Activated T-helper 1 cell treated with Interleukin-2 at 50 U/mL for 16 hours (primary cell): ENCODE results near the gene MAD2L1.
"Not testable (repeated sequence)": the region's sequence is repeated elsewhere in the genome, so short reads cannot be mapped to it uniquely, and the experiment has no call there.

Experiments used
- DNase-seq: peaks from one replicate; pipeline ENCODE4 v3.0.0-alpha.2; 2020; ENCODE audit warnings: low read depth

The MAD2L1 gene

DNA sequence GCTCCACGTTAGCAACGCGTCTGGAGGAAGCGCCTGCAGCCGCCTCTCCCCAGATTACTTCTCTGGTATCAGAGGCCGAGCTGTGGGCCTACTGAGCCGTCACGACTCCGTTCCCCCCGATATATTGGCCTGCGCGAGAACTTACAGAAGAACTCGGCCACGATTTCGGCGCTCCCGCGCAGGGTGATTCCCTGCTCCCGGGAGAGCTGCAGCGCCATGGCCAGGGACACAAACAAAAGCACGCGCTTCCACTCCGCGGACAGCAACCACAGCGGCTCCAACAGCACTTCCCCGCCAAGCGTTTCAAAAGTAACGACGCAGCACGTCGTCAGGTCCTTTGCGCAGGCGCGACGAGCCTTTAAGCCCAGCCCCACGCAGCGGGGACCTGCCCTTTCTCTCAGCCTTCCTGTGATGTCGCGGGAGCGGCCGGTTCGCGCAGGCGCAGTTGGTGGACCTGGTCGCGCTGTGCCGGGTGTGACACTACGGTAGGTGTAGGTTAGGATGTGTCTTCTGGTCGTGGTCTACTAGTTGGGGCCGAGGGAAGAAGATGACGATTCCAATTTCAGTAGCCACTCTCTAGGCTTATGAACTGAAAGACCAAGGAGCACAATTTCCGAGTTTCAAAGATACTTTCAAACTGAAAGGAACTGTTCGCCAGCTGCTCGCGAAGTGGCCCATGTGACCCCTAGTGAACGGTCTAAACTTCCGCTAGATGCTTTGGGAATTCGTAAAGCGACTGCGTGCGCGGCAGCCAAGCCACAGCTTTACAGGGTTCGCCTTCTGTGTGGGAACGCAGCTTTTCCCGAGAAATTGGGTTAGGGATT lies at the start of gene MAD2L1:
TSS of gene MAD2L1 (minus strand) at position 332 of the 824 bp plus-strand sequence. CDS start at position 218, 114 bp downstream.
- peak; percentile 98 for DNase-seq

DNA sequence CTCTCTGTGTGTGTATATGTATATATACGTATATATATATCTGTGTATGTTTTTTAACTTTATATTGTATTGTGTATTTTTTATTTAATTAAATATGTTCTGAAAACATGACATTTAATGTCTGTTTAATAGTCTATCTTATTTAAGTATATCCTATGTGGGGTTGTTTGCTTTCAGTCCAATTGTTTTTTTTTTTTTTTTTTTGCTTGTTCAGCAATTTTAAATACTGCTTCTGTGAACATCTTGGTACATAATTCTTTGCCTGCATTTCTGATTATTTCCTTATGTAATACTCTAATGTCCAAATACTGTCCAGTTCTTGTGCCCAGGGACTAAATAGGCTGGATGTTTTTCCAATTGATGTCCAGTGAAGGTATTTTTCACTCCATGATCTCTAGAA lies 45.1 kb upstream of the MAD2L1 start:
- DNase-seq, result no peak

DNA sequence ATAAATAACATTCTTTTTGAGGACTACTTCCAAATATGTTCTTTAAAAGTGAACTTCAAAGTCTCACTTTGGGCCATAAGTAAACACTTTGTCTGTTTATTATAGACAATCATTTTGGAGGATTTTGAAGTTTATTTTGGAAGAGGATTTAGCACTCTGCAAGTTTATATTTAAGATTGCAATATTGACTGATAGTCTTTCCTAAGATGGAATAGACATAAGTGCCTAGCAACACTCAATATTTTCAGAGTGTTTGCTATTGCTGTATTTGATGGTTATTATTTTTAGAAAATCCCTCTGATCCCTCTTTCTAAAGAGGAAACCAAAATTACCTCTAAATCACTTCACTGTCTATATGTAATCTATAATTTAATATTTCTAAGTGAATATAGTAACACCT lies 42.8 kb upstream of the MAD2L1 start:
- DNase-seq, result no peak

DNA sequence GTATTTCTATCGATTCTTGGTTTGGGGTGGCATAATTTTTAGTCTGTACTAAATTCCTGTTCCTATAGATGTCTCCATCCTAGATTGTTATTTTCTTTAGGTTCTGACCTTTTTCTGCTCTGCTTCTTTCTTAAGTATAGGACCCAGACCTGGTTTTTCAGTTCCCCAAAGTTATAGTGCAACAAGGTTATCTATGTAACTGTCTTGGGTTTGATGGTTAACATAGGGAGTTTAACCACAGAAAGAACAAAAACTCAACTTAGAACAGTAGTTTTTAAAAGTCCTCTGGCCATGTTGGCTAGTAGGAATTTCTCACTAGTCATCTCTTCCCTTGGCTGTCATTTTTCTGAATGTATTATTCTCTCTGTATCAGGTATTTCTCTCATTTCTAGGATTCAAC lies 38.8 kb upstream of the MAD2L1 start:
- DNase-seq, result no peak

DNA sequence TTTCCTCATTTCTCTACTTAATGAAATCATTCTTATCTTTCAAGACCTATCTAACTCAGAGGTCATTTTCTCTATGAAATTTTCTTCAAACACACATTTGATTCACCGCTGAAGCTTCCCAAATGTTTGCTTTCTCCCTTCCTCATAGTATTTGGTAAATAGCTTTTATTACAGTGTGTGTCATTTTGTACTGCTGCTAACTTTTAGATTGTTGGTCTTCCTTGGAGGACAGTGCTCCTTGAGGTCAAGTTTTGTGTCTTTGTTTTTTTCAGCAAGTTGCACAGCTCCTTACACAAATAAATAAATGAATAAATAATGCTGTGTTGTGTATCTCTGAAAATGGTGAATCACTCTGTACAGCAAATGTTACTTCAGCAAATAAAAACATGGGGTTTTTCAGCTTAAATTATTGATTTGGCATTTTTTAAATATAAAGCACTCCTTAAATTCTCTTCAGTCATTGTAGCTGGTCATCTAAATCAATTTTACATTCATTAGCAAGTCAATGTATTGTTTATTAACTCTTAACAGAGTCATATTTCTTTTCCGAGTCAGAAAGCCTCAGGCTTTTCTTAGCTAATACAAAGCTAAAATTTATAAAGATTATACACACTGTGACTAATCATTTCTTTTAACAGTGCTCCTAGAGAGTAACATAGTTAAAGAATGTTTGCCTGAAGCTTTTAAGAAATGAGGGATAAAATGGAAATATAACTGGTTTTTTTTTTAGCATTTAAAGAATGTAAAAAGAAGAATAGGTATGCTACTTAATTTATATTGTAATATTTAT lies 30.1 kb upstream of the MAD2L1 start:
- no peak for DNase-seq

DNA sequence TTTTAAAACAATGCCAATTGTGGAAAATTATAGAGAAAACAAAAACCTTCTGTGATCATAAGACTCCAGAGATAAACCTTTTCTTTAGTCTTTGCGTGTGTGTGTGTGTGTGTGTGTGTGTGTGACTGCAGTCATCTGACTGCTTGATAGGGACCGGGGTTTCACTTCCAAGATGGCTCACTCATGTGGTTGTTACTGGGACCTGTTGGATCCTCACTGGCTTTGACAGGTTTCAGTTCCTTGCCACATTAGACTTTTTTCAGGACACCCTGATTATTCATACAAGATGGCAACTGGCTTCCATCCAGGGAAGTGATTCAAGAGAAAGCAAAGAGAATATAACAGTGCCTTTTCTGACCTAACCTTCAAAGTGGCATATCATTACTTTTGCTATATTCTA lies 21.9 kb upstream of the MAD2L1 start:
- DNase-seq, result no peak

DNA sequence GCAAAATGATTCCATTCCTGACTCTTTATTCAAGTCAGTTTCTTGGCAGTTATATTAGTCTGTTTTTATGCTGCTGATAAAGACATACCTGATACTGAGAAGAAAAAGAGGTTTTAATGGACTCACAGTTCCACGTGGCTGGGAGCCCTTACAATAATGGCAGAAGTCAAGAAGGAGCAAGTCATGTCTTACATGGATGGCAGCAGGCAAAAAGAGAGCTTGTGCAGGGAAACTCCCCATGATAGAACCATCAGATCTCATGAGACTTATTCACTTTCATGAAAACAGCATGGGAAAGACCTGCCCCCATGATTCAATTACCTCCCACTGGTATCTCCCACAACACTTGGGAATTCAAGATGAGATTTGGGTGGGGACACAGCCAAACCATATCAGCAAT lies 21.4 kb upstream of the MAD2L1 start:
- not testable (repeated sequence) for DNase-seq

DNA sequence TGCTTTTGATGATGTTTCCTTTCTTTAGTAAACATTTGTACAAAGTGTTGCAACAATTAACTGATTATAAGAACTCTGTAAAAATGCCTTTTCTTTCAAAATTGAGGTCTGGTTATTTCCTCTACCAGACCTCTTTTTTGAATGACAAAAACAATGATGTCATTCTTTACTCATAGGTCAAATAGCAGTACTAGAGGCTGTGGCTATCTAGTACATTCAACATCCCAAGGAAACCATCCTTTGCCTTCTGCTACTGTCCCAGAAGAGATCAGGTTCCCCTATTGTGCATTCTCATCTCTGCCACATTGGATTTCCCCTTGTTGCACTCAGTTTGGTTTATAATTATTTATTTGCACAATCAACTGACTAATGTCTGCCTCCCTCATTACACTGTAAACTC lies 19.1 kb upstream of the MAD2L1 start:
- no peak for DNase-seq

DNA sequence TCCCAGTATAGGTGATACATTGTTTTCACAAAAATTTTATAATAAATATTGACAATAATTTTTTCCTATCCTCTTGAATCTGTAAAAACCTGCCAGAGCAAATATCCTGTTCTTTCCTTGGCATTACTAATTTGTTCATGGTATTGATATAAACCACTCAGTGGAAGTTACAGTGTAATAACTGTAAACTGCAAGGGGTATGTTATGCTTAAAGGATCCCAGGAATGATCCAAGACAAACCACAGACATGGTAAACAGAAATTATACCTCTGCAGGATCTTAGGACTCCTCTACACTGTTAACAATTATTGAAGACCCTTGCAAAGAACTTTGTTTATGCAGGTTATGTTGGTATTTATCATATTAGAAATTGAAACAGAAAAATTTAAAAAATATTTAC lies 17.7 kb upstream of the MAD2L1 start:
- DNase-seq, result no peak

DNA sequence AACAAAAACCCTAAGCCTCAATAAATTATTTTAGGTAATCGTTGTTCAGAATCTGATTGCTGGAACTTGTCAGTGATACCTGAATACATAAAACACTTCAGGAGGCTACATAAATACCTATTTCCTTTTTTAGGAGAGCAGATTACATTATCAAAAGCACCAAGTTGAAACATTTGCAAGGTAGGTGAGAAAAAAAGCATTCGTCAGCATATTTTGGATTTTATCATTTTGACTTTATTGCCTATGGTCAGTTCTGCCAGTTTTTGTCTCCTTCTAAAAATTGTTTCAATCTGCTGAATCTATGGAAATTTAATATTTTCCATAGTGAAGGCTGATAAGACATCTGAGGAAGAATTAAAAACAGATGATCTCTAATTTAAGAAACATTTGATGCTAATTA lies 16.5 kb upstream of the MAD2L1 start:
- no peak for DNase-seq

DNA sequence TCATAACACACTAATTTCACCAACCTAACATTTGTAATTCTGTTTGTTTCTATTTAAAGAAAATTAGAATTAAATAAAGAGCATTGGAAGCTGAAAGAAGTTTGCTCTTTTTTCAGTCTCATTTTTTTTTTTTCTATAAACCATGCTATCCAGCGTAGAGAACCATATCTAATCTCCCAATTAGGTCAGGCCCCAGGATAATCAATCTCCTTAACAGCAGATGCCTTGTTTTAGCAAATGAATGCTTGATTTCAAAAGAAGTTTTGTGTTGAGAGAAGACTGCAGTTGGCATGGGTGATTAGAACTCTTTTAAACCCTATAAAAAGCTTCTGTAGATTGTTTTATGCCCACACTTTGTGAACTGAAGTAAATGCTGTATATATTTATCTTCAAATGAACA lies 15.6 kb upstream of the MAD2L1 start:
- no peak for DNase-seq

DNA sequence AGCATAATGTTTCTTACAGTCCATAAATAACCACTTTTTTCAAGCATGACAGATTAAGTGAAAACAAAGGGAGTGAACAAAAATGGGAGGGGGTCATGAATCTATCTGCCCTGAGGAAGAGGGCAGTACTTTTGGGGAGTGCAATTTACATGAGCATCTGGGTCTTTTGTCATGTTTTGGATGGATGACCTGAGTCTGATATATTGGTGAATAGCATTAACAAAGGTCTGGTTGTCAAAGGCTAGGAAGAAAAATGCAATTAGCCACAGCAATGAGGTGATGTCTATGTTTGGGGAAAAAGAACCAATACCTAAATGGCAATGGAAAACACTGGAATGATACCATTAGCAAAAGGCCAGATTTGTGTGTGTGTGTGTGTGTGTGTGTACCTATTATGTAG lies 15.1 kb upstream of the MAD2L1 start:
- no peak for DNase-seq

DNA sequence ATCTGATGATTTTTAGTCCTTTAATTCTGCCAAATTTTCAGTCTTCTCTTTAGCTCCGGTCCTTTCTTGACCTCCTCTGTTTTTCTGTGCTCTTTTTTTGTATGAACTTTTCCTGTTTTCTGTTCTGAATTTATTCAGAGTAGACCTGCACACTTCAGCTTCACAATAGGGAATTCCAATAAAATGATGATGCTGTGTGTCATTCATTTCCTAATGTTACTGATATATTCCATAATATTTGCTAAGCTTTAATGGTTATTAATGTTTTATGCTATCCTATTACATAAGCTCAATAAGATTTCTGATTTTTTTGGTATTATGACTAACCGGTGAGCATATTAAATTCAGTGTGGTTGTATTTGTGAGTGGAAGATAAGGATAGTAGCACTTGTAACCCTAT lies 13.9 kb upstream of the MAD2L1 start:
- no peak for DNase-seq

DNA sequence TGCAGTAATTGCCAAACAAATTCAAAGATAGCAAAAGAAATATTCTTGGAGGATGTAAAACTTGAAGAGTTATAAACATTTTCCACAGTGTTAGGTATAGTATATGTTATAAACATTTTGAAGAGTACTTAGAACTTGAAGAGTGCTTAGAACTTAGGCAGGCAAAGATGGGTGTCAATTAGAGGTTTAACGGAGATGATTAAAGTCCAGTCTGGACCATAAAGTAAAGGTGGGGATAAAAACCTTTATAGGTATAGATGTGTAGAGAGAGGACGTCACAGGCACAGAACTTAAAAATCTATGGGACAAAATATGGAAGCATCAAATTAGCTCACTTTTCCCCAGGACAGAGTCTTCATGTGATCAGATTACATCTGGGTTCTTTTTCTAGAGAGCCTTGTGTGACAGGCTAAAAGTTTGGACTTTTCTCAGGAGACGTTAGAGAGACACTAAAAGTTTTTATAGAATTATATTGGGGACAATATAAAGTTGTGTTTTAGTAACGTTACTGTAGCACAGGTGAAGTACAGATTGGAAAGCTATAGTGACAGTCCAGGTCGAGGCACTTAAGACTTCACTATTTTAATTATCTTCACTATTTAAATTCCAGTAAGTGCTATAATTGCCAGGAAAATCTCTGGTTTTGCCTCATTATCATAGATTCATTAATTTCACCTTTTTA lies 13.3 kb upstream of the MAD2L1 start:
- no peak for DNase-seq

DNA sequence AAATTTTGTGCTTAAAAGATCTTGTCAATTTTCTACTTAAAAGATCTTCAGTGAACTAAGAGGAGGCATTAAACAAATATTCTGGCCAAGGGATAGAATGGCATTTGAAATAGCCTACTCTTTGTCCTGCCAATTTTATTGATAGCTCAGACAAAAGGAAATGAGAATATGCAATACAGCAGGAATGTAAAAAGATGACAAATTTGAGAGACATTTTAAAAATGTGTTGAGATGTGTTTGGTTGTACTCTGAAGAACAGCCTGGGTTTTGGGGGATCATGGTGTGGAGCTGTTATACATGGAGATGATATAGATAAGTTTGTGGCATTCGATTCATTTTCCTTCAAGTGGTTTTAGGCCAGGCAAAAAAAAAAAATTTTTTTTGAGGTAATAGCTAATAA lies 11.6 kb upstream of the MAD2L1 start:
- DNase-seq, result no peak

DNA sequence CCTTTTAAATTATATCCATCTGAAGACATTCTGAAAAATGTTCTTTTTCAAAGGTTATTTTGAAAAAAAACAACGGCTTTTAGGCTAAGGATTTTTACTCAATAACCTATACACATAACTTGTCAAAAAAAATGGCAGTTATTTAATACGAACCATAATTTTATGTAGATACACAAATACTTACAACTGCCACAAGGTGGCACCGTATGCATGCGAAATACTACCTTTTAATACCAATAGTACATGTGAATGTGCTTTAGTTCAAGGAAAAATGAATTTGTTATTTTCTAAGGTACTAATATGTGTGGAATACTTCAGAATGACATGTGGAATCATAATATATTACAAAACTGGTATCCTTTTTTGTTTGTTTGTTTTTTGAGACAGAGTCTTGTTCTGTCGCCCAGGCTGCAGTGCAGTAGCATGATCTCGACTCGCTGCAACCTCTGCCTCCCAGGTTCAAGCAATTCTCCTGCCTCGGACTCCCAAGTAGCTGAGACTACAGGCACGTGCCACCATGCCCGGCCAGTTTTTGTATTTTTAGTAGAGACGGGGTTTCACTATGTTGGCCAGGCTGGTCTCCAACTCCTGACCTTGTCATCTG lies 4.6 kb upstream of the MAD2L1 start:
- no peak for DNase-seq

DNA sequence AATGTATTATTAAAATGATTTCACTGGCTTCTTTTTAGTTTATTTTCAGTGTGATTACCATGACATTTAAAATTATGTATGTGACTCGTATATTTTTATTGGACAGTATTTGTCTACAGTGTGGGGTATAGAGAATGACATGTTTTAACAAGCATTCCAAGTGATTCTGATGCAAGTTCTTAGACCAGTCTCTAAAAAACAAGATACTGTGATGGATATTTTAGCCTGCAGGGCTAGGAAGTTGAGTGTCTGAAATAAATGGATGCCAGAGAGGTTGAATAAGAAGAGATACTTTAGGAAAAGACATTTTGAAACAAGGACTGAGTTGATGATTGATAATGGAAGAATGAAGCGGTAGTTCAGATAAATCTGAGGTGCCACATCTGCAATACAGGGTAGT lies 3.5 kb upstream of the MAD2L1 start:
- no peak for DNase-seq

DNA sequence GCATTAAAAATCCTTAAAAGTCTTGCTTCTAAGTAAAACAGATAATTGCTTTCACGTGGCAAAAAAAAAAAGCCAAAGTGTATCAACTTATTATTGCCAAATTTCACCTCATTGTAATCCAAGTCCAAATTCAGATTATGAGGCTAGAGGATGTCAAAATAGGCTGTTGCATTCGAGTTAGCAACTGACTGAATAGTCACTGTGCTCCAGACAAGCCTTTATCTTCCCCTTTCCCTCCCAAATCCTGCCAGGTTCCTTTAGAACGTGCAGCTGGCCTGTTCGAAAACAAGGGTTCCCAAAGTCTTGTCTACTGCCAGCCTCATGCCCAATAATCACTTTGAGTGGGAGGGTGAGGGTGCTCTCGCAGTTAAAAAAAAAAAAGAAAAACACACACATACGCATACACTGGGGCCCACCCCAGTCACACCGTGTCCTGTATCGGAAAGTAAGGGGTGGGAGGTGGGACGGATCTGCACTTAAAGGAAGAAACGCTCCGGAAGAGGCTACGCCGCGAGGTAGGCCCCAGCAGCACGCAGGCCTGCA lies 603 bp downstream of the MAD2L1 start:
- no peak for DNase-seq

DNA sequence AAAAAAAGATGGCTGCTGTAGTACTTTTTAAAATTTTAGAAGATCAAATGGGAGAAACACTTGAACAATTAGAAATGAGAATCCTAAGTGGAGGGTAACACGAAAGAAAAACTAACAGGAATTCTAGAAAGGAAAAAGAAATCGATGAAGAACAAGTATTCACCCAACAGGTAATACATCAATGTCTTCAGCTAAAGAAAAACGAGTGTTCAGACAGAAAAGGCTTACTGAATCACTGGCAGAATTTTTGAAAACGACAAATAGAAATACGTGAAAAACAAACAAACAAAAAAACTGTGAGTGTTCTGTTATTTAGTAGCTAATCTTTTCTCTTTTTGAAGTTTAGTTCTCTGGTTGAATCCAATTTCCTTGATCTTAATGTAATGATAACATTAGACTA lies 1.8 kb downstream of the MAD2L1 start:
- DNase-seq, result no peak

DNA sequence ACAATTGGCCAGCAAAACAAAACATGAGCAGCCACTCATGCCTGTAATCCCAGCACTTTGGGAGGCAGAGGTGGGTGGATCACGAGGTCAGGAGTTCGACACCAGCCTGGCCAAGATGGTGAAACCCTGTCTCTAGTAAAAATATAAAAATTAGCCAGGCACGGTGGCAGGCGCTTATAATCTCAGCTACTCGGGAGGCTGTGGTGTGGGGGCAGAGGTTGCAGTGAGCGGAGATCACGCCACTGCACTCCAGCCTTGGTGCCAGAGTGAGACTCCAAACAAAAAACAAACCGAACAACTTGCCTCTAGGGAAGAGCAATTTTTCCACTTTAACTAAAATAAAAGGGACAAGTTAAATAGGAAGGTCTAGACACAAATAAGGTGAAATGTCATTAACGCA lies 2.9 kb downstream of the MAD2L1 start:
- not testable (repeated sequence) for DNase-seq

DNA sequence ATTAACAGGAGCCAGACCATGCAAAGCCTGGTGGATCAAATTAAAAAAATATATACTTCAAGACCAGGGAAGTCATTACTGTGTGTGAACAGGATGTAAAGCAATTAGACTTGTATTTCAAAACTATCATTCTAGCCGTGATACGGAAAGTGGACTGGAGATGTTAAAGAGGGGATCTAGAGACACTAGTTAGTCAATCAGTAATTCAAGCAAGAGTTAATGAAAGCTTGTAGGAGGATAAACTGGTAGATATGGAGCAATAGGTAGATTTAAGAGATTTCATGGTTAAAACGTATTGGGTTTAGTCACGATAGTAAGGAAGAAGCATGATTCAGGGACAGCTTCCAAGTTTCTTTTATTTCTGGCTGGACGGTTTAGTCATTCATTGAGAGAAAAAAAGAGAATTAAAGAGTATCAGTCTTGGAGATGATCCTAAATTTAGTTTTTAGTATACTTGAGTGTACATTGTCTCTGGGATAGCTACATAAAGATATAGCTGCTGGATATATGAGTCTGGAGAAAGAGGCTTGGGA lies 3.9 kb downstream of the MAD2L1 start:
- DNase-seq, result no peak

DNA sequence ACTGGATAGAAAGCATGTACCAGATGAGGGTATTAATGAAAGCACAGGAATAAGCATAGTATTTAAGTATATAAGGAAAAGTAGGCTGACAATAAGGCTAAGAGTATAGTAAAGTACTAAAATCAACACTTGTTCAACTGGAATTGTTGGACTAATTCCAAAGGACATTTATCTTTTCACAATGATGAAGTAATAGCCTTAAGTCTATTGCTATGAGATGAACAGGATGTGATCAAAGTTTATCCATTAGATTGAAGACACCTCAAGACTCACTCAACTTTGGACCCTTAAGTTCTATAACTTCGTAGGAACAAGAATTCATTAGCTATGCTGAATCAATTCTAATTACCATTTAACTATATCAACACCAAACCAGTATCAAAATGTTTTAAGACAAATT lies 7.6 kb downstream of the MAD2L1 start:
- no peak for DNase-seq
